T47D (cell line): ENCODE measurements around the gene DLST.

Experiments used
- DNase-seq, 2 experiments: peaks; one replicate each; pipeline versions ENCODE4 v3.0.0 to v3.0.0-alpha.2; 2011 to 2012; ENCODE audit warnings: low read depth in 1 of 2, low spot score in 1 of 2
- JUND ChIP-seq: IDR thresholded peaks from 2 replicates; pipeline ENCODE4 v1.6.1; 2012; ENCODE audit warnings: low read depth
- in situ Hi-C: cut with HindIII; loops from 2 replicates; pipeline ENCODE4 v1.10.0; 2016; ENCODE audit warnings: low sequenced_read_pairs, low pct_unique_long_range_greater_than_20kb

Gene DLST

GRCh38 chr14:74908861-74909341 lies 27.2 kb downstream of the DLST start:
- no peak for TF ChIP-seq JUND
- DNase-seq, result no peak
- in situ Hi-C loops, result no loop called here

GRCh38 chr14:74909501-74909900 lies 27.8 kb downstream of the DLST start:
- no peak for TF ChIP-seq JUND
- in situ Hi-C loops, result no loop called here
- DNase-seq, result no peak

- no peak for DNase-seq
- no peak for TF ChIP-seq JUND
- in situ Hi-C loops, result no loop called here
These were observed 28.2 kb downstream of the DLST start for GRCh38 chr14:74909911-74910310.

GRCh38 chr14:74910556-74910955 lies 28.8 kb downstream of the DLST start:
- no peak for DNase-seq
- no peak for TF ChIP-seq JUND
- in situ Hi-C loops, result no loop called here

- in situ Hi-C loops, result no loop called here
- TF ChIP-seq JUND, result no peak
- no peak for DNase-seq
These were observed 29.5 kb downstream of the DLST start for GRCh38 chr14:74911221-74911620.

- in situ Hi-C loops, result no loop called here
- no peak for DNase-seq
These were observed 30.0 kb downstream of the DLST start for GRCh38 chr14:74911704-74912103.

GRCh38 chr14:74912111-74912510 lies 30.4 kb downstream of the DLST start:
- no peak for TF ChIP-seq JUND
- in situ Hi-C loops, result no loop called here
- no peak for DNase-seq

More at GRCh38 chr14:74911704-74912103, 30.0 kb downstream of the DLST start:
- TF ChIP-seq JUND, result no peak

GRCh38 chr14:74912801-74913200 lies 31.1 kb downstream of the DLST start:
- no peak for TF ChIP-seq JUND
- no peak for DNase-seq
- in situ Hi-C loops, result no loop called here

- TF ChIP-seq JUND, result no peak
- in situ Hi-C loops, result no loop called here
These were observed 31.7 kb downstream of the DLST start for GRCh38 chr14:74913393-74913910.

GRCh38 chr14:74913986-74914573 lies 32.4 kb downstream of the DLST start:
- peak; percentile 80 to 83 for DNase-seq
- in situ Hi-C loops, result no loop called here
- TF ChIP-seq JUND, result no peak

More at GRCh38 chr14:74913393-74913910, 31.7 kb downstream of the DLST start:
- no peak for DNase-seq

- DNase-seq, result no peak
- in situ Hi-C loops, result no loop called here
- no peak for TF ChIP-seq JUND
These were observed 33.7 kb downstream of the DLST start for GRCh38 chr14:74915426-74915825.

GRCh38 chr14:74915826-74916225 lies 34.1 kb downstream of the DLST start:
- no peak for TF ChIP-seq JUND
- DNase-seq, result no peak
- in situ Hi-C loops, result no loop called here

- TF ChIP-seq JUND, result no peak
- in situ Hi-C loops, result no loop called here
- no peak for DNase-seq
These were observed 35.4 kb downstream of the DLST start for GRCh38 chr14:74917178-74917543.

GRCh38 chr14:74917646-74918081 lies 35.9 kb downstream of the DLST start:
- TF ChIP-seq JUND, result no peak
- no peak for DNase-seq
- in situ Hi-C loops, result no loop called here
